Measurements from ENCODE around the gene FNDC7. TPM values are rescaled to one million over a fixed set of nuclear protein-coding genes. Genes with fewer than 3 reads are reported as not detected.

FNDC7 gene
- total RNA-seq, 4 donors from 2014 or later: not detected

GRCh38 chr1:108729481-108729880 lies 16.8 kb downstream of the FNDC7 start:
- TF ChIP-seq CTCF (IDR thresholded peaks at IDR 0.05): no peak
- TF ChIP-seq POLR2A (IDR thresholded peaks at IDR 0.05): no peak
- Histone ChIP-seq H3K27me3 (no peaks in the 10 kb centered on the region), H3K36me3 (no peaks in the 10 kb centered on the region), H3K4me3 (no peak overlapping the region), H3K27ac (no peak overlapping the region), H3K9me3 (no peaks in the 10 kb centered on the region), H3K4me1 (no peaks in the 10 kb centered on the region)
- no peak for DNase-seq
- intact Hi-C loops (cut with DNase I; ENCODE audit: low total_unique reads): no loop called here

GRCh38 chr1:108732398-108732797 lies 19.7 kb downstream of the FNDC7 start:
- TF ChIP-seq CTCF (IDR thresholded peaks at IDR 0.05): no peak
- no peak for TF ChIP-seq POLR2A (IDR thresholded peaks at IDR 0.05)
- Histone ChIP-seq H3K27me3 (no peaks in the 10 kb centered on the region), H3K4me1 (no peaks in the 10 kb centered on the region), H3K36me3 (no peaks in the 10 kb centered on the region), H3K27ac (no peak overlapping the region), H3K4me3 (no peak overlapping the region), H3K9me3 (no peaks in the 10 kb centered on the region)
- intact Hi-C loops (cut with DNase I; ENCODE audit: low total_unique reads): no loop called here
- DNase-seq: no peak

GRCh38 chr1:108734171-108734865 lies 21.6 kb downstream of the FNDC7 start:
- no peaks in the 10 kb centered on the region for H3K27me3 ChIP-seq
- TF ChIP-seq CTCF (IDR thresholded peaks at IDR 0.05): no peak
- TF ChIP-seq POLR2A (IDR thresholded peaks at IDR 0.05): no peak
- no peaks in the 10 kb centered on the region for H3K36me3 ChIP-seq
- H3K9me3 ChIP-seq: no peaks in the 10 kb centered on the region
- no peak overlapping the region for H3K4me3 ChIP-seq
- DNase-seq: no peak
- no peaks in the 10 kb centered on the region for H3K4me1 ChIP-seq
- H3K27ac ChIP-seq: no peak overlapping the region
- intact Hi-C loops (cut with DNase I; ENCODE audit: low total_unique reads): no loop called here

- no peak overlapping the region for H3K4me3 ChIP-seq
- no peaks in the 10 kb centered on the region for H3K4me1 ChIP-seq
- intact Hi-C loops (cut with DNase I; ENCODE audit: low total_unique reads): loop anchor here (10.0 kb wide), 1 partner anchor 73 kb away; no protein-coding TSS in a partner anchor
- TF ChIP-seq POLR2A (IDR thresholded peaks at IDR 0.05): no peak
- no peak for TF ChIP-seq CTCF (IDR thresholded peaks at IDR 0.05)
- no peaks in the 10 kb centered on the region for H3K27me3 ChIP-seq
- no peaks in the 10 kb centered on the region for H3K36me3 ChIP-seq
- no peaks in the 10 kb centered on the region for H3K9me3 ChIP-seq
- DNase-seq: no peak
- no peak overlapping the region for H3K27ac ChIP-seq
Observed at GRCh38 chr1:108742253-108742652, 29.5 kb downstream of the FNDC7 start.

GRCh38 chr1:108745980-108746381 lies 33.3 kb downstream of the FNDC7 start:
- Histone ChIP-seq H3K9me3 (no peaks in the 10 kb centered on the region), H3K36me3 (no peaks in the 10 kb centered on the region), H3K4me1 (peaks cover 3 to 10% of the 10 kb centered on the region in 2 donors), H3K27me3 (no peaks in the 10 kb centered on the region), H3K27ac (peak overlapping the region; percentile 97), H3K4me3 (peak overlapping the region; percentile 75 to 84)
- no peak for DNase-seq
- intact Hi-C loops (cut with DNase I; ENCODE audit: low total_unique reads): loop anchor here (10.0 kb wide), 1 partner anchor 69 kb away; no protein-coding TSS in a partner anchor
- TF ChIP-seq POLR2A (IDR thresholded peaks at IDR 0.05): no peak
- no peak for TF ChIP-seq CTCF (IDR thresholded peaks at IDR 0.05)

Measured in uterus (tissue), 4 donors.